HG03439 (cell line): ENCODE data around the gene ATP2B2.
A peak's percentile ranks its signal among the peaks of the same experiment; 100 is the strongest.

Source experiments
- ATAC-seq: cut with Tn5 transposase; IDR thresholded peaks from one replicate; pipeline ENCODE4 v1.9.1; 2021; ENCODE audit warnings: mild to moderate bottlenecking, moderate library complexity; ENCODE audit not compliant: unreplicated experiment

Gene ATP2B2

DNA sequence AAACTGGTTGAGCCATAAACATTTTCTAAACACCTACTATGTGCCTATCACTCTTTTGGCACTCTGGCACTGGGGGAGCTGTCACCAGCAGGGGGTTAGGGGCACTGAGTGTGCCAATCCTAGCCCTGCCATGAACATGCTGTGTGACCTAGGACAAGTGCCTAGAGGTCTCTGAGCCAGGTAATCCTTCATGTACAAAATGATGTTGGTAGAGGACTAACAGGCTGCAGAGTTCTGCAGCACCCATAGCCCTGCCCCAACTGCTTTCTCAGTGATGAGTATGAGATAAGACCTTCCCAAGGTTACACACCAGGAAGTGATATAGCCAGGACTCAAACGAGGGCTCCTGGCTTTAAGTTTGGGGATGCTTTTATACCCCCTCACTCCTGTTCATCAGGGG is 99.6 kb downstream of the ATP2B2 start:
- no peak for ATAC-seq

DNA sequence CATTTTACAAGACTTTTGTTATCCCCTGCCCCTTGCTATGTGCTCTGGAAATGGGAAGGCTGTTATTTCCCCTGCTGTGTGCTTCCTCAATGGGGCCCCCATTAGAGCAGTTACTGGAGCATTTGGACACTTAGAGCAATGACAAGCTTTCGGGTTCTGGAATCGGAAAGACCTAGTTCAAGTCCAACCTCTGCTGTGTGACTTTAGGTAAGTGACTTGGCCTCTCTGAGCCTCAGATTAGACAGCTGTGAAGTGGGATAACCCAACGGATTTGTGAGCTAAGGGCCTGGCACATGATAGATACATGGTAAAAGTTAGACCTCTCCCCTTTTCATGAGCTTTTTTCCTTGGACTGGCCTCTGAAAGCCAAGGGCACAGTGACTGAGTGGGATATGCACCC is 100.5 kb downstream of the ATP2B2 start:
- no peak for ATAC-seq

DNA sequence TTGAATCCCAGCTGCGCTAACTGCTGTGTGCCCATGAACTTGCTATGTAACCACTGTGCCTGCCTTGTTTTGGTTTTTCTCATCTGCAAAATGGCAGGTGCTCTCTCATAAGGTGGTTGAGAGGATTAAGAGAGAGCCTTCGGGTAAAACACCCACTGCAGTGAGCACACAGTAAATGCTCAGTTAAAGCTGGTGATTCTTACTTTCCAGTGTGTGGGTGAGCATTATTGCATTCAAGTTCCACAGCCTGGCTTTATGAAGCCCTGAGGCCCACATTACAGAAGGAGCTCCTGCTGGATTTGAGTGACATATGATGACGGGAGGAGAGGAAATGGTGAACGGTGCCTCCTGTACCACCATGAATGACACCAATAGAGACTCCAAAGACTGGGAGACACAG is 101.0 kb downstream of the ATP2B2 start:
- no peak for ATAC-seq

DNA sequence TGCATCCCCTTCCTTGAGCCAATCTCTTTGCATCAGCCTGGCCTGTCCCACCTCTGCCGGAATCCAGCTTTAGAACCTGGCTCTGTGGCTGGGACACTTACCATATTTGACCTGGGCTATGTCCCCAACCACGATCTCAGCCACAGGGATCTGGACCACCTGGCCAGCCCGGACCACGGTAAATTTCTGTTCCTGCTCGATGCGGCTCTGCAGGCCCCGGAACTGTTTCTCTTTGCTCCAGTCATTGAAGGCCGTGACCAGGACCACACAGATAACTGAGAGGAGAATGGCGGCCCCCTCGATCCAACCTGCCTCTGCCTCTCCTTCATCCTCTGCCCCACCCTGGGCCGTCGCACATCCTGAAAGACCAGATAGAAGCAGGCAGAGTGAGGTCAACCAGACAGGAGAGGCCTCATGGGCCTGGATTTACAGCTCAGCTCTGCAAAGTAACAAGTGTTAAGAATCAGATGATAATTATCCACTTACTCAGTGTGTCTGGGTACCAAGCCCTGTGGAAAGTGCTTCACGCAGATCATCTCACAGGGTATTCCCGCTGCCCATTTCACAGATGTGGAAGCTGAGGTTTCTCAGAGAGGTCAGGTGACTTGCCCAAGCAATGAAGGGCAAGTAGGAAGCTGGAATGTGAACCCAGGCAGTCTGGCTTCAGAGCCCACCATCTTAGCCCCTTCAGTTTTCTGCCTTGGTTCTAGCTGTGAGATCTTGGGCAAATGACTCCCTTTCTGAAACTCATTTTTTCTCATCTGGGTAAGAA is 103.2 kb downstream of the ATP2B2 start:
- no peak for ATAC-seq

DNA sequence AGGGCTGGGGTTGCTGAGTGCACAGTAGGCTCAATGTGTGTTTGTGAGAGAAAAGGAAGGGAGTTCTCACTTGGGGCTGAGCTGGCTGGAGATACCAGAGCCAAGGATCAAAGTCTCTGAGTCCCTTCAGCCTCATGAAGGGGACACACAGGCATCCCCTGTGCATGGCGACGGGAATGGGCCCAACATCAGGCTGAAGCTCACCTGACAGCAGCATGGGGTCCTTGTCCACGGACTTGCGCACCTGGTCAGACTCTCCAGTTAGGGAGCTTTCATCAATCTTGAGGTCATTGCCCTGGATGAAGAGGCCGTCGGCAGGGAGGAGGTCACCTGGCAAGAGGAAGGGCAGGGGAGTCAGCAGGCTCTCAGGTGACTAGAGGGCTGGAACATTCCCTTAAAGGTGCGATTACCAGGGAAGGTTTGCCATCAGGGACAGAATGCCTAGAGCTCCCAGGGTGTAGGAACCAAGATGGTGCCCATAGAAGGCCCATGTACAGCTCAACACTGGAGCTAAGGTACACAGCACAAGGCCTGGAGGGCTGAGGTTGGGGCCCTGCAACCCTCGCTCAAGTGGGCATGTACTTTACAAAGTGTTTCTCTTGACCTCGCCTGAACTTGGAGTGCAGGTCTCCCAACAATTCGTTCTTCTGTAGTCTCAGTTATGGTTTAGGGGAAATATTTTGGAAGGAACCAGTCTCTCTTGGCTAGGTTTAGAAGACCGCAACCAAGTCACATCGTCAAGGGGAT is 104.5 kb downstream of the ATP2B2 start:
- ATAC-seq: no peak

DNA sequence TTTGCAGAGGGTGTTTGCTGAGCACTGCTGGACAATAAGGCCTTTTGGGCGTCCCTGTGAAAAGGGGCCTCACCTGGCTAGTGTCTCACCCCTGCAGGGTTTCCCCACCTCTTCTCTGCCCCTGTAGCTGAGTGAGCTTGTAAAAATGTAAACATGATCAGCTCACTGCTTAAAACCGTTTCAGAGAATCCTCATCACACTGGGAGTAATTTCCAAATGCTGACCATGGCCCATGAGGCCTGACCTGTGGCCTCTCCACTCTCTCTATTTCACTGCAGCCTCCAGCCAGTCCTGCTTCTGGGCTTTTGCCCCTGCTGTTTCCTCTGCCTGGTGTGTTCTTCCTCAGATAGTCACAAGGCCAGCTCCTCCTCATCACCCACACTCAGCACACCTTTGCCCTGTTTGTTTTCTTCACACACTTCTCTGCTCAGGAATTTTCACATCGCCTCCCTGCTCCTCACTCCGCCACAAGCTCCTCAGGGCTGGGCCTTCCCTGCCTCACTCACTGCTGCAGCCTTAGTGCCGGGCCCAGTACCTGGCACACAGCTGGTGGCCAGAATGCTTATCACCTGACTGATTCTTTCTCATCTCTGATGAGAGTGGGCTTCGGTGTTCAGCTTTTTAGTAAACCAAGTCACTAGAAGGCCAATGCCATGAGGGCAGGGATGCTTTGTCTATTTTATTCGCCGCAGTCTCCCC is 105.2 kb downstream of the ATP2B2 start:
- no peak for ATAC-seq

DNA sequence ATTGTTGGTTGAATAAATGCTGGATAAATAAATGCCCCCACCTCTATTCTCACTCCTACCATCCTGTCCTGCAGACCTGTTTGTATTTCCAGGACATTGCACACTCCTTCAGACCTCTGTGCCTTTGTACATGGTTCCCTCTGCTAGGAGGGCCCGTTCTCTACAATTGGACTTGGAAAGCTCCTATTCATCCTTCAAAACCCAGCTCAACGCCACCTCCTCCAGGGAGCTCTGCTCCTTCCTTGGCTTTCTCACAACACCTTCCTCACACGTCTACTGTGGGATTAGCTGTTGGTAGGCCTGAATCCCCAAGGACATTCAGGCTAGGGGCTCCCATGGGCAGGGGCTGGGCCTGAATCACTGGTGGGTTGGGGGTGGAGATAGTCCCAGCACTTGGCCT is 105.8 kb downstream of the ATP2B2 start:
- ATAC-seq: no peak

DNA sequence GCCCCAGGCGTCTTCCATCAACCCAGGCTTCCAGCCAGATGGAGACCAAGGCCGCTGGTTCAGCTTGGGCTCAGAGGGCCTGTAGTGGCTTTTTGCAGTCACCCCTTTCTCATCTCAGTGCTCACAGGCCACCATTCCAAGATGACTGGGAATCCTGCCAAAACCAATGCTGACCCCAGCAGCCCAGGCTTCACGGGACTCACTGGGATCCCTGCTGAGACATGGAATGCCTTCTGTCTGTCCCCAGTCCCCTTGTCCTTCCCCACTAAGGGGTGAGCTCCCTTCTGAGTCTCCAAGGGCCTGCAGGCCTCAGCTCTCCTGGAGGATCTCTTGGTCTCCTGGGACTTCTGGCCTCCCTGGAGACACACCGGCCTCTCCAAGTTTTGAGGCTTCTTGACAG is 107.0 kb downstream of the ATP2B2 start:
- ATAC-seq: no peak

DNA sequence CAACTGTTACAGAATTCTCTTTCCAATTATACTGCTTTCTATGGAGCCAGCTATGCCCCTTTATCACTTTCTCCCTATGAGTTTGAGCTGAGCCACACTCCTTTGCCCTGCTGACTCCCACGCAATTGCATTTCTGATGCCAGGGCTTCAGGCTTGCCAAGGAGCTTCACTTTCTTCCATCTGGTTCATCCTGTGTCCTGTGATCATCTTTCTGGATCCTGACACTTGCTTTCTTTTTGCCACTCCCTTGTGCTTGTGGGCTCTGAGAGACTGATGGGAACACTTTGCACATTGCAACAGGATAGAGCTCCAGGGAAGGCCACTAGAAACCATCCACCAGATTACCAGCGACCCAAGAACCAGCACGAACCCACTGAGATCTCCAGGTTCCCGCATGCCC is 107.5 kb downstream of the ATP2B2 start:
- no peak for ATAC-seq

DNA sequence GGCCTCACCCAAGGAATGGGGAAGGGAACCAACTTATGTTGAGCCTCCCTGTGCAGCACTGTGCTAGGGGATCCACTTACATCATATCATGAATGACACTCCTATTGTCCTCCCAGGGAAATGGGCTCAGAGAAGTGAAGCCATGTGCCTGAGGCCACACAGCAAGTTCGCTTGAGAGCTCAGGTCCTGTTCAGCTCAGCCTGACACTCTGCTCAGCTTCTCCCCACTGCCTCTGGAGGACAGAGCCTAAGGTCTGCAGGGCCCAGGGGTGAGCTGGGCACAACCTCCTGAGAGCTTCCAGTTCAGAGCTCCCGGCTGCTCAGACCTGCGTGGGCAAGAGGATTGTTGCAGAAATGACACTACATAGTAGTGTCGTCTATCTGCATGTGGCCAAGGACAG is 108.5 kb downstream of the ATP2B2 start:
- no peak for ATAC-seq

DNA sequence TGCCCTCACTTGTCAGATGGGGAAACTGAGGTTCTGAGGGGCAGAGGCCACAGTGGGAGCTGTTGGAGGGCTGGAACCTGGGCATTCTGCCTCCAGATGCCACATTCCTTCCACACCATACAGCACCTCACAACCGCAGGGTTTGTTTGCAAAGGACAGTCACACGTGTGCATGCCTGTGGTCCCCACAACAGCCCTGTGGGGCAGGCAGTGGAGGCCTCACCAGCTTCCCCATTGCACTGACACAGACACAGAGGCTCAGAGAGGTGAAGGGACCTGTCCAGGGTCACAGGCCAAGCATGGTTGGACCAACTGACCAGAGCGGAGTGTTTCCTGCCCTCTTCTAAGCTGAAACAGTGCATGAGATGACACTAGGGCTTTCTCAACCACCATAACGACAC is 109.3 kb downstream of the ATP2B2 start:
- ATAC-seq: no peak

DNA sequence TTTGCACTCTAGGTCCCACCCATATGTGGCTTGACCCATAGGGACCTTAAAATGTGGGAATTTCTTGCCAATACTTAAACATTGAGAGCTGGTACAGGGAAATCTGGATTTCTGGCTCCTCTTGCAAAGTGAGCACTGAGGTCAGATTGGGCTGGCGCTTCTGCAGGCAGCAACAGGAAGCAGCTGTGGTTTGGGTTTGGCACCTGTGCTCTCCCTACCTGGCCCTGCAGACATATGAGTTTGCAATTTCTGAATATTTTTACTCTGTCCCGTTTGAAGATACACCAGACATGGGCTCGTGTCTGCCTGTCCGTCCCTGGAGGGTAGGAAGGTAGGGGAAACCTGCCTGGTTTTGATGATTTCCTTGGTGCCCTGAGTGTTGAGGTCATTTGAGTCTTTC is 109.7 kb downstream of the ATP2B2 start:
- ATAC-seq: no peak

DNA sequence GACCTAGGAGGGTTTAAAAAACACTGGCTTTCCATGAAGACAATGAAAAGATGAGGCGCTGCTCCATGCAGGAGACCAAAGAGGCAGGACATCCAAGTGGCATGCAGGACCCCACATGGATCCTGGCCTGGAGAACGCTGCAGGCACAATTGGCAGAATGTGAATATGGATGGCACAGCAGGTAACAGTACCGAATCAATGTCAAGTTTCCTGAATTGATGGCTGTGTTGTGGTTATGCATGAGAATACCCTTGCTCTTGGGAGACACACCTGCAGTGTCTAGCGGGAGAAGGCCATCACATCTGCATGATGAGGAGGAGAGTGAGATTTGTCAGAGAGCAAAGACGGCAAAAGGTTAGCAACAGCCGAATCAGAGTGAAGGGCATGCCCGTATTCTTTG is 110.2 kb downstream of the ATP2B2 start:
- no peak for ATAC-seq

DNA sequence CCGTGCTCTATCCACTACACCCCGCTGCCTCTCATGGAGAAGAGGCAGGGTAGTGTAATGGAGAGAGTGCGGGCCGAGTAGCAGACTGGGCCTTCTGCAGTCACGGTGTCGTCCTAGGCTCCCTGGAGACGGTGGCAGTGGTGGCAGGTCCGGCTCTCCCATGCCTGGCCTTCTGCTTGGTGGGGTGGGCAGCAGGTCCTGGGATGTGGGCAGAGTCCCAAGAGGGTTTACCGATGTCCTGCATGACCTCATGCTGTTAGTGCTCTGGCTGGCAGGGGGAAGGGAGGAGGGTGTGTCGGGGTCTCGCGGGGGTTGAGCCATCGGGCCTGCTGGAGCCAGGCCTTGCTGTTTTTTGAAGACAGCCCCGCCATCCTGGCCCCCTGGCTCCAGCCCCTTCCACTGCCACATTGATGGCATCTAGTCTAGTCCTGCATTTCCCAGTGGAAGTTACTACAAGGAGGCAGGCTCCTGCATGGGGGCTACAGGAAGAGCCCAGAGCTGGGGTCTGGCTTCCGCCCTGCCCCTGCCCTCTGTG is 110.8 kb downstream of the ATP2B2 start:
- no peak for ATAC-seq

DNA sequence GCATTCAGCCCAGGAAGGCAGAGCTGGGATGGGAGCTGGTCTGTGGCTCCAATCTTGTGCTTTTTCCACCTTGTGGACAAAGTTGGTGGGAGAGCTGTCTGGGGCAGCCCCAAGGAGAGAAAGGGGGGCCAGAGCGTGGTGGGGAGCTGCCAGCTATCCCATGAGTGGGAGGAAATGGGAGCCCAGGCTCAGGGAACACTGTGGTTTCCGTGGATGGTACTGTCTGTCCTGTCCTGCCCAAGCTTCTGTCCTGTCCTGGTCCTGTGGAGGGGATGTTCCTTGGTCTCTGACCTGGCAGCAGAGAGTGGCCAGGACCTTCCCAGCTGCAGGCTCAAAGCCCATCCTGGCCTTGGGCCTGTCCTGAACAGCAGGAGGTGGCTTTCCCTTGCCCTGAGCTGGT is 111.9 kb downstream of the ATP2B2 start:
- no peak for ATAC-seq

DNA sequence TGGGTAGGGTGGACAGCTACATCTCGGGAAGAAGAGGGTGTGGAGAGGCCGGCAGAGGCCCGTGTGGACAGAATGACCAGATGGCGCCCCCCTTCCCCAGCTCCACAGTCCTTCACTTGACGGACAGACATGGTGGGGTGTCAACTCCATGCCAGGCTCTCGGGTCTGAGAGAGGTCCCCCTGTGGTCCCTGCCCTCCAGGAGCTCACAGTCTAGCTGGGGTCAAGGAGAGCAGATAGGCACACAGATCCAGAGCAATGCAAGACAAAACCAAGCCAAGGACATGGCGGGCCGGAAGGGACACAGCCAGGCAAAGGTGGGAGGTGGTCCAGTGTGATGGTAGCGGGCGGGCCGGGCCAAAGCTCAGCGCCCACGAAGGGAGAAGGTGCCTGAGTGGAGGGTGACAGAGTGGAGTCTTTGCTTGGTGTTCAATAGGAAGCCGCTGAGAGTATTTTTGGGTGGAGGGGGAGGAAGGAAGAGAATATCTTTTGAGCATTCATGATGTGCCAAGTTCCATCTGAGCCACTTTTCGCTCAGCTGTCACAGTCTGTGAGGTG is 112.4 kb downstream of the ATP2B2 start:
- ATAC-seq: no peak

DNA sequence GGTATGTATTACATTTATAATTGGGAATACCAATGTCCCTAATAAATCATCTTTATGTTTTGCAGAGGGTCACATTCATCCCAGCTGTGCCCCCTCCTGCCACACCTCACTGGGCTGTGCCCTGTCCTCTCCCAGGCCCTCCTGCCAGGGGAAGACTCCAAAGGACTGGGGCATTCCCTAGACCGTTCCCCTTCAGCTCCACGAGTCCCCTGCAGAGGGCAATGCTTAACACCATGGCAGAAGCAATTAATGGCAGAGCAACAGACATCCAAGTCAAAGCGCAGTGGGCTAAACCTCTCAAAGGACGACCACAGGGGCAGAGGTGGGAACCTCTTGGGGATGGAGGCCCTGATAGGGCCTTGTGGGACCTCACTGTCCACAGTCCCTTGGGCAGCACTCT is 113.1 kb downstream of the ATP2B2 start:
- ATAC-seq: no peak

DNA sequence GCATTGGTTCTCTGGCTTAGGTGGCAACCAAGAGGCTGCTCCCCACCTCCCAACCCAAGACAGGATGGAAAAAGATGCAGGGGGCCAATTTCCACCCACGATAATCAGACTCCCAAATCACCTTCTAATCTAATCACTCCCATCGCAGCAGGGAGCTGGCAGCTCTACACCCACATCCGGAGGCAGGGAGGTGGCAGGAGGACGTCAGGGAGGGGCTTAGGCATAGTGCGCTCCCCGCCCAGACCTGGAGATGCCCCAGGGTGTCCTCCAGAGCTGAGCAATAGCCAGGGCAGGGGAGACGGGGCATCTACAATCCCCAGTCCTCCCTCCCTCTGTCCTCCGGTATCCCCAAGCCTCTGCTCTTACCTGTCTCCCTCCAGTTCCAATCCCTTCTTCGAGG is 114.0 kb downstream of the ATP2B2 start:
- no peak for ATAC-seq

DNA sequence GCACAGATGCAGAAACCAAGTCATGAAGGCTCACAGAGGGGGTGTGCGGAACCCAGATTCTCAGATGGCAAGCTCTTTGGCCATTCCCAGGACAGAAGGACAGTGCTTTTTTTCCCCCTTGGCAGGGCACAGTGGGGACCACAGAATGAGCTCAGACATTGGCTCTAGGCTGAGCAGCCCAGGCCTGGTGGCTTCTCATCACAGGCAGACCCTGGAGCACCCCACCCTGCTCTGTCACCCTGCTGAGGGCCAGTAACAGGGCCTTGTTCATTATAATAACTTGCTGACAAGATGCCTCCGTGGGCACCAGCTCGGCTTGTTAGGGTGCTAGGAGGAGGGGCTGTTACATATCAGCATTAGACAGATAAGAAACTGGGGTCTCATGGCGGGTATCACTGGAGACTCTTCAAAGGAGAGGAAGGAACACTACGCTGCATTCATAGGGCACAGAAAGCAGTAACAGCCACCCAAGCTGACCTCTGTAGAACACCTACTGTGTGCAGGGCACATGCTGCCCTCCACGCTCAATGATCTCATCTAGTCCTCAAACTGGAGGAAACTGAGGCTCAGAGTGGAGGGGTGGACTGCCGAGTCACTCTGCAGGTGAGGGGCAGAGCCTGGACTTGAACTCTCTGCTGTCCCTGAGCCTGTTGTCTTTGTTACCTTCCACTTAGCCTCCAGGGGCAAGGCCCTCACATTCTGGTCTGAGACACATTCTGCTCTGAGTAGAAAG is 114.6 kb downstream of the ATP2B2 start:
- ATAC-seq: no peak

DNA sequence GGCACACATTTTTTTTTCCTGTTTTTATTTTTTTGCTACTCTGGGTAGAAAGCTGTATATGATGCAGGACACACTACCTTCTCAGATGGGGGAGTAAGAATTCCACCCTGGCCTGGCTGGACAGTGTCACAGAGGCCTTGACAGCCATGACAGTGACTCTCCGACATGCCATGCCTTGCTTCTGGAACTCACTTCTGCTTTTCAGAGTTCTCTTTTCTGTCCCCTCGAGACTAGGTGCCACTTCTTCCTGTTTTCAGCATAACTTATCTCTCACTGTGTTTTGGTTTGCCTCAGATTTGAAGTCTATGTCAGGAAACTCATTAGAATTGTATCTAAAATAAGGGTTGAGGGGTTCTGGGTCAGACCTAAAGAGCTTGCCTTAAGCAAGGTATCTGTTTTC is 115.4 kb downstream of the ATP2B2 start:
- ATAC-seq: peak; percentile 57

DNA sequence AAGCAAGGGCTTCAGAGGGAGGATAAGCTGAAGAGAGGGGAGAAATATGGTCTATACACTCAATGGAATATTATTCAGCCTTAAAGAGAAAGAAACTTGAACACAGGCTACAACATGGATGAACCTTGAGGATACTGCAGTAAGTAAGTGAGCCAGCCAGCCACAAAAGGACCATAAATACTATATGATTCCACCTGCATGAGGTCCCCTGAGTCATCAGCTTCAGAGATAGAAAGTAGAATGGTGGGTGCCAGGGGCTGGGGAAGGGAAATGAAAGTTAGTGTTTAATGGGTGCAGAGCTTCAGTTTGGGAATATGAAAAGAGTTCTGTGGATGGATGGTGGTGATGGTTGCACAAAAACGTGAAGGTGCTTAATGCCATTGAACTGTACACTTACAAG is 116.0 kb downstream of the ATP2B2 start:
- ATAC-seq: no peak
